HL-60/S4 treated with phorbol 12-myristate 13-acetate at 8.2 ng/mL for 4 days and 3 days (cell line): ENCODE results near the gene SLC48A1.

Experiments used
- in situ Hi-C: fragments of 300-500 bp; cut with MboI; formaldehyde crosslinking; loops from 2 replicates; pipeline ENCODE4 v1.15.0; 2022; ENCODE audit warnings: low sequenced_read_pairs

The SLC48A1 gene

GRCh38 chr12:47785887-47786661, 13.0 kb downstream of the SLC48A1 start:
- in situ Hi-C loops = loop anchor here (10.0 kb wide), 1 partner anchor 49 kb away; no protein-coding TSS in a partner anchor

DNA sequence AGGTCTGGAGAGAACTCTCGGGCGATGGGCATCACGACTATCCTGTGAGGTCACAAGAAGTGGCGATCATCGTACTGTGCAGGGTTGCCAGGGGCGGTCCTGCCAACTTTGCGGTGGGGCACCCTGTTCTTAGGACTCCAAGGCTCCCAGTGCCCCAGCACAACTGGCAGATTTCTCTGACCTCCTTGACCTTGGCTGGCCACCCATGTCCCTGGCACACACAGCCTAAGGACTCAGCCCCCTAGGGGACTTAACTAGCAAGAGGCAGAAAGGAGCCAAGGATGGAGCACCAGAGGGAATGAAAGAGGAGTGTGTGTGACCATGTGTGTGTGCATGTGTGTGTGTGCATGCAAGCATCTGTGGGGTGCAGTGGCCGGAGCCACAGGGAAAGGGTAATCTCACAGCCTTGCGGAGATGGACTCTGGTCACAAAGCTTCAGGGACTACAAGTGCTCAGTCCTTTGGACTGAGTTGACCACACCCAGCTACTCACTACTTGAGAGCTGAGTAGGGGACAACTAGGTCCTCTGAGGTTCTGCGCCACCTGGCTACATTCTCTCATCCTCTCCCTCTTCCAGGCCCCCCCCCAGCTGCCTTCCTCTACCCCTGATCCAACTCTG, 13.7 kb downstream of the SLC48A1 start:
- in situ Hi-C loops = loop anchor here (10.0 kb wide), 1 partner anchor 48 kb away; no protein-coding TSS in a partner anchor

DNA sequence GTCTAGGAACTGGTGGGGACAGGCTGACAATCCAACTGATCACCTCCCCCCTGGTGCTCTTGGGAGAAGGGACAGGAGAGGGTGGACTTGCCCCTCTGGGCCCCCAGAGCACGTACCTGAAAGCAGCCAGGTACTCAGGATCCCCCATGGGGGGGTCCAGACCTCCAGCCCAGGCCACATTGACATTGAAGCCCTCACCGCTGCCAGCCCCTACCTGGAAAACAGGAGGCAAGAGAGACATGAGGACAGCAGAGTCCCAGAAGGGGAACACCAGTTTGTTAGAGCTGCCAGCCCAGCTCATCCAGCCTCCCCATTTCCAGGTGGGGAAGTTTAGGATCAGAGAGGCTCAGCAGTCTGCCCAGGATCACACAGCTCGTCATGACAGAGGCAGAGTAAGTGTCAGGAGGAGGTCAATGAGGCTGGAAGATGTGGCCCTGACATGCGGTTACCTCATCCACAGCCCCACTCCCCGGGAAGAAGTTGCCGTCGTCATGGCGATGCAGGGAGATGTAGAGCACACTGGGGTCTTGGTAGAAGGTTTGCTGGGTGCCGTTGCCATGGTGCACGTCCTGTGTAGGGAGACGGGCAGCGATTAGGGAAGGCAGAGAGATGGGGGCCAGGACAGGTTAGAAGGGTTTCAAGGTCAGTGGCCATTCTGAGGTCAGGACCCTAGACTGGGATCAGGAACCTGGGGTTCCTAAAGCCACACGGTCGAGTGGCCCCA, 14.7 kb downstream of the SLC48A1 start:
- in situ Hi-C loops = loop anchor here (10.0 kb wide), 1 partner anchor 47 kb away; no protein-coding TSS in a partner anchor

DNA sequence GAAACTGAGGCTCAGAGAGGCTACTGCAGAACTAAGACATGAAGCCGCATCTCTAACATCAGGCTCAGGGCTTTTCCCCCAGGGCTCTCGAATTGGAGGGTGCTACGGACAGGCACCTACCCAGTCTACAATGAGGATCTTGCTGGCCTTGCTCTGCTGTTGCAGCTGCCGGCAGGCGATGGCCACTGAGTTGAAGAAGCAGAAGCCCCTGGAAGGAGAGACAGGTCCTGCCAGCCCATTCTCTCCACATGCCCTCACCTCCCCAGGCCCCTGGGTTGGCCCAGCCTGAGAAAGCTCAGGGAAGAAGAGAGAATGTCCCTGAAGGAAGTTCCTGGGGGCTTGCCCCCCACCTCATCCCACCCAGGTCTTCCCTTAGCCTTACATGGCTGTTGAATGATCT, 16.1 kb downstream of the SLC48A1 start:
- in situ Hi-C loops = loop anchor here (10.0 kb wide), 1 partner anchor 46 kb away; no protein-coding TSS in a partner anchor

- in situ Hi-C loops = loop anchor here (10.0 kb wide), 1 partner anchor 45 kb away; no protein-coding TSS in a partner anchor
Observed at GRCh38 chr12:47789712-47790489, 16.9 kb downstream of the SLC48A1 start.

DNA sequence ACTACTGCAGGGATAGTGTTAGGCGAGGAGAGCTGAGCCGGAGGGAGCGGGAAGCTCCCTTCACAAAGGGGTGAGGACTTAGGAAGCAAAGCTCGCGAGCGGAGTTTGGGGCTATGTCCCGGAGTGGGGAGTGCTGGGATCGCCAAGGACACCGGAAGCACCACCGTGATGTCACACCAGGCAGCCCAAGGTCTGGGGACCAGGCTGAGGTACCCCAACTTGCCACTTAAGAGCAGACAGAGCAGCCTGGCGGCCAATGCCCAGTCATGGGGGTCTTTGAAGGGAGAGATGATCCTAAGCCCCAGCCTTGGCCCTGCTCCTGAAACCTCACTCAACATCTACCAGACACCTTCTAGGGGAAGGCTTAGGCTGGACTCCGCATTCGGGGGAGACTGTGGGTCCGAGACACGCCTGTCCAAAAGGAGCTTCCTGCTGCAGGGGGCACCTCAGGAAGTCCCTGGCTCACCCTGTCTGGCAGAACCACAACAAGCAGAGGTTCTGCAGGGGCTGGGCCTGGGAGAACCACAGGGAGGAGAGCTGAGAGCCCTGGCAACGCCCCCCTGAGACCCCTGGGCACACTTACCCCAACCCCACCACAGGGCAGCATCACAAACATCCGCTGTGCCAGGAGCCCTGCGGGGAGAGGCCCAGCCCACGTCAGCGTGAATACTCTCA, 17.8 kb downstream of the SLC48A1 start:
- in situ Hi-C loops = no loop called here

DNA sequence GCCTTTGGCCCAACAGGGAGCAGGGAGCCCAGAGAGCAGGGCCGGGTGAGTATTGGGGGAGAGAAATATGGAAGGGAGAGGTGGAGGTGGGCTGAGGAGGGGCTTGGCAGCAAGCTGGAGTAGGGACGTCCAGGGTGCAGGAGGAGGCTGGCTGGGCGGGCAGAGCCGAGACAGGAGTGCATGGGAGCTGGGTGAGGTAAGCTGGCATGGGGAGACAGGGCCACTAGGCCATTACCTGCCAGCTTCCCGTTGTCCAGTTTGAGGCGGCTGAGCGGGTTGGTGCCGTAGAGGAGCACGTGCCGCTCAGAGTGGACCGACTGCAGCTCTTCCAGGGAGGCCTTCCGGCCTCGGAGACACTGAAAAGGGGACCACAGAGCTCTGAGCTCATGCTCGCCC, 18.3 kb downstream of the SLC48A1 start:
- in situ Hi-C loops = no loop called here

DNA sequence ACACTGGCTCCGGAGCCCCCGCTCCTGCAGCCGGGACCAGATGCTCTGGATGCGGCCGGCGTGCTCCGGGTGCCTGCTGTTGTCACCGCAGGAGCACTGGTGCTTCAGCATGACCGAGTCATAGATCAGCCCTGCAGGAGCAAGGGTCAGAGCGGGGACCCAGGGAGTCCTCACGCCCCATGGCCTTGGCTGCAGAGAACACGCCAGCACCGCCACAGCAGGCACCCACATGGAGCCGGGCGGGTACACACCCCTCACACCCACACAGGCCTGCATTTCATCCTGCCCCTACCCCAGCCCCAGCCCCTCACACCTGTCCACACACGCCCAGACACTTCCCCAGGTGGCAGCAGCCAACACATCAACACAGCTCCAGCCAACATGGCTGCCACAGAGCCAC, 18.8 kb downstream of the SLC48A1 start:
- in situ Hi-C loops = no loop called here

DNA sequence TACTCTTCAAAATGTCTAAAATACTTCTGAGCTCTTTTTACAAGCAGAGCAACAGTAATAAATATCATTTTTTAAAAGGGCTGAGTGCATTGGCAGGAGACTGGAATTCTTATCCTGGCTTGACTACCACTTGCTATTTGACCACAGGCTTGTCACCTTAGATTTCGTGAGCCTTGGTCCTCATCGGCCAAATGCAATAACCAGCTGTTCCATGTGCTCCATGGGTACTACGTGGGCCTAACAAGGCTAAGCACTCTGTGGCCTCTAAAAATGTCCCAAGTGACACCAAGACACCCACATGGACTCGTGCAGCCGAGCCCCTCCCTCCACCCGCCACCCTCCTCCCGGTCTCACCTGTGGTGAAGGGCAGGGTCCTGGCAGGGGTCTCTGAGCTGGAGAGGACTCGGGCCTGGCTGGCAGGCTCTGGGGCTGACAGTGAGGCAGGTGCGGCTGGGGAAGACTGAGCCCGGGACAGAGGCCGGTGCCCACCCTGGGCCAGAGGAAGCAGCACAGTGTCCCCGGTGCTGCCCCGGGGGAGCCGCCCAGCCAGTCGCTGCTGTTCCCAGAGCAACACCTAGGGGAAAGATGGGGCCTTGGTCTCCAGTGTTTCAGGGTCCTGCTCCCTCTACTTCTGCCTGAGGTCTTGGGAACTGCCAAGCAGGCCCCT, 20.1 kb downstream of the SLC48A1 start:
- in situ Hi-C loops = no loop called here

- in situ Hi-C loops = no loop called here
Observed at GRCh38 chr12:47794679-47795078, 21.6 kb downstream of the SLC48A1 start.

DNA sequence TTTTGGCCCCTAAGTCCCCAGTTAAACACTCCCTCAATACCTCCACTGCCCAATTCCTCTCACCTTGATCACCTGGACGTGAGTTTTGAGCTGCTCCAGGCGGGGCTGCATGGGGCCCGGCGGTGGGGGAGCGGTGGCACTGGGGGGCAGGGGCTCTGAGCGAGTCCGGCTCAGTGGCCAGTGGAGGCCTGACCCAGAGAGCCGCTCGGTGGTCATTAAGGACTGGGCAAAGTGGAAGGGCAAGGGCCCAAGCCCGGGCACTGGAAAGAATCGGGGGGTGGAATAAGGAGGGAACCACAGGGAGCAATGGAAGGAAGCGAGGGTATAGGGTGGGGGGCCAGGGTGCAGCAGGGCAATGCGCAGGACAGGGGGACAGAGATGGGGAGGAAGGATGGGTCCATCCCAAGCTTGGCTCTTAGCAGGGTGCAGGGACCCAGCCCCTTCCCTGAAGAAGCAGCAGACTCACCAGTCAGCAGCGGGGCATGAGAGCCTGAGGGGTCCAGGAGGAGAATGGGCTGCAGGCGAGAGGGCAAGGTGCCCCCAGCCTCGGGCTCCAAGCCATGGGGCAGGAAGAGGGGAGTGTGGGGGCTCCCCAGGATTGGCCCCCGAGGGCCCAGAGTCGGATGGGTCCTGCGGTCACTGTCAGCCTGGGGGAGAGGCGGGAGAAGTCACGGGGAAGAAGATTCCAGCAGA, 22.2 kb downstream of the SLC48A1 start:
- in situ Hi-C loops = no loop called here

DNA sequence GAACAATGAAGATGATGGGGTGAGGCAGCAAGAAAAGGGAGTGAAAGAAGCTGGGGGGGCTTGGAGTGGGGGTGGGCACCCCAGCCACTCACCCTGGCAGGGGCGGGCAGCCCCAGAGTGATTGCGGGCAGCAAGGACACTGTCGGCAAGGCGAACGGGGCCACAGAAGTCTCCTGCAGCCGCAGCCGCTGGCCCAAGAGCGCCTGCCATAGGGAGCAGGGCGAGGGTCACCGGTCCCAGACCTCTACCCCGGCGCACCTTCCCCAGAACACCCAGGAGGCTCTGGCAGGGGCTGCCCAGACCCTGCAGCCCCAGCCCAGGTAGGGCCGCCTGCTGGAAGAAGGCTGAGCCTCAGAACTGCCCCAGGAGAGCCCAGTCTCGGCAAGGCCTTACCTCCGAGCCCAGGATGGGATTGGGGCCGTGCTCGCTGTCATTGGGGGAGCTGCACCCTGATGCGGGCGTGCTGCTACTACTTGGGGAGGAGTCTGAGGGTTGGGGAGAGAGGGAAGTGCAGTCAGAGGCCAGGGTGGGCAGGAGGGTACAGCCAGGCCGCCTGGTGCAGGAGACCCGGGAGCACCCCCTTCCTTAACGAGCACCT, 22.9 kb downstream of the SLC48A1 start:
- in situ Hi-C loops = no loop called here

DNA sequence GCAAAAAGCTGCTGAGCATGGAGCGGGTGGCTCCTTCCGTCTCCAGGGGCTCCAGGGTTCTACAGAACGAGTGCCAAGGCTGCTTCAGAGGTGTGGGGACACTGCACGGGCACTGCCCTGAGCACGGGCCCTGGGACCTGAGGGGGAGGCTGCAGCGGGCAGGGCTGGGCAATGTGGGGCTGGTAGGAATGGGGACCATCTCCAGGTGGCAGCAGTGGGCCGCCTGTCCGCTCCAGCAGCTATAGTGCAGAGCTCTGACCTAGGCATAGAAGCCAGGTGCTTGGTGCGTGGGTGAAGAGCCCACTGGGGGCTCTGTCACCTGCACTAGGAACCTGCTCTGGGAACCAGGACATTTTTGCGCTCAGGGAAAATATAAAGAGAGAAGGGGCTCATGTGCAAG, 24.4 kb downstream of the SLC48A1 start:
- in situ Hi-C loops = no loop called here

DNA sequence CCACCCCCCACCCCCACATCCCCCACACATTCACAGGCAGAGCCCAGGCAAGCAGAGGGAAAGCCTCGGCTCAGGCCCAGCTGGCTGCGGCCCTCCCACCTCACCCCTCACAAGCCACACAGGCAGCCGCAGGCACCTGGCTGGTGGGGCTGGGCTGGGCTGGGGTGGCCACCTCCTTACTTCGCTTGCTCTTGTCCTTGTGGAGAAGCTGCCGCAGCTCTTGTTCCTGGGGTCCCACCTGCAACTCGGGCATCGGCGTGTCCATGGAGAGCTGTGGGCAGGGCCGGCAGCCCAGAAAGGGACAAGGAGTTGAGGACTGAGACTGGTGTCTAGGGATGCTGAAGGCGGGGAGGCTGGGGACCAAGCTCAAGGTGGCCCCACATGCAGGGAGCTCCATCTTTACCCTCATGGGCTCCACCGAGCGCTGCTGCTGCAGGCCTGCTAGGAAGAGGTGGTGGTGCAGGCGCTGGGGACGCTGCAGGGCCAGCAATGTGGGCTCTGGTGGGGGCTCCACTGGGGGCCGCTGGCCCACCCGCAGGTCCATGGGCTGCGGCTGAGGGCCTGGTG, 25.4 kb downstream of the SLC48A1 start:
- in situ Hi-C loops = no loop called here

DNA sequence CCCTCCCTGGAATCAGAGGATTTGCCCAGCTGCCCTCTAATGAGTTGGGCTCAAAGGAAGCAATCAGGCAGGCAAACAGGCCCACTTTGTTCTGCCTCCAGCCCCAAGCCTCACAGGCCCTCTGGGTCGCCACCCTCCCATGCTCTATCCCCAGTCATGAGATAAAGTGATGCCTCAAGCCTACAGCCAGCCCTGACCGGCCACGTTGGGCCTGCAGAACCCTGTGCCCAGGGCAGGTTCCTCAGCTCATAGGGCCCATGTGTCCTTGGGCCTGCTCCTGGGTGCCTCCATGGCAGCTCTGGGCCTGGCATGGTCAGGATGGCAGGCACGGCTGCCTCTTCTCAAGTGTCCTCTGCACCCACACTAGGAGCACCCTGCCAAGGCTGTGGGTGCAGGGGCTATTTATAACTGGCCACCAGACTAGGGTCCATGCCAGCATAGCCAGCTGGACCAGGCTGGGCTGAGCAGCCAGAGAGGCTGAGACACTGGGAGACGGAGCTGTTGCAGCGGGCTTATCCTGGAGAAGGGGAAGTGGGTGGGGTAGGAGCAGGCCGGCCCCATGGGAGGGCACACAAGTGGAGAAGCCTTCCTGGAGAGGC, 26.4 kb downstream of the SLC48A1 start:
- in situ Hi-C loops = no loop called here

DNA sequence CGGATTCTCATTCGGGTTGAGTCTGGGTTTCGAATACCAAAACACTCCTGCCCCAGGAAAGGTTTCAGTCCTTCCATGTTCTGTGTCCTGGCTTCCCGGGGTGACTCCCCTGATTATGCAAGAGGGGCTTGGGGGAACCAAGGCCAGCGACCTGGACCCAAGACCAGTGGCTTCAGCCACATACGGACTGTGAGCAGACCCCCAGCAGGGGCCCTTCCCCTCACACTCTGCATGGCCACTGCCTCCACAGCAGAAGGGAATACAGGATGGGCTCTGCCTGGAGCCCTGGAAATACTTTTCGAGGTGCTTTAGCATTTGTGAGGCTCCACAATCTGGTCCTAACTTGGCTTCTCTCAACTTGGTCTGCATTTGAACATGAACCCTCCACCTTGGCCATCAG, 27.5 kb downstream of the SLC48A1 start:
- in situ Hi-C loops = no loop called here

DNA sequence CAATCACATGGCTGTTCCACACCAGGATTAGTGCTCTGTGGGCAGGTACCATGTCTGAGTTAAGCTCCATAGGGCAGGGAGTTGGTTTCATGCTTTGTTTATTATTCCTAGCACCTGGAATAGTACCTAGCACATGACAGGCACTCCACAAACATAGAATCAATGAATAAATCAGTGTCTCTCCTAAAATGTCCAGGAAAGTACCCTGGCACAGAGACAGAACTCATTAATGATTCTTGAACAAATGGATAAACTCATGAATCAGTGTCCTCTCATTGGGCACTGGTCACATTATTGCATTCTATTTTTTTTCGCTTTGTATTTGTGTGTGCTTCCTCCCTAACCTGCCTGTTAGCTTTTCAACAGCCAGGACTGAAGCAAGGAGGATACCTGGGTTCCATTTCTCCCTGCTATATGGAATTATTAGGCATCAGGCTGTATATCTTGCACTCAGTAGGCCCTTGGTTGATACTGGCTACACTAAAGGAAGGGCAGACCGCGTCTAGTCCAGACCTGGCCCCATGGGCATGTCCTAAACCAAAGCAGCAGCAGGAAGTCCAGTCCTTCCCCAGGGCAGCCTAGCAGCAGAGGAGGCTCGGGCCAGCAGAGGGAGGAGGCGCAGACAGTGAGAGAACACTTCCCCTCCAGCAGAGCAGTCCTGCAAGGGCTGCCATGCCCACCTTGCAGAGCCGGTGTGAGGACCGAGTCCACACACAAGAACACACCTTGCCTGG, 28.3 kb downstream of the SLC48A1 start:
- in situ Hi-C loops = no loop called here

DNA sequence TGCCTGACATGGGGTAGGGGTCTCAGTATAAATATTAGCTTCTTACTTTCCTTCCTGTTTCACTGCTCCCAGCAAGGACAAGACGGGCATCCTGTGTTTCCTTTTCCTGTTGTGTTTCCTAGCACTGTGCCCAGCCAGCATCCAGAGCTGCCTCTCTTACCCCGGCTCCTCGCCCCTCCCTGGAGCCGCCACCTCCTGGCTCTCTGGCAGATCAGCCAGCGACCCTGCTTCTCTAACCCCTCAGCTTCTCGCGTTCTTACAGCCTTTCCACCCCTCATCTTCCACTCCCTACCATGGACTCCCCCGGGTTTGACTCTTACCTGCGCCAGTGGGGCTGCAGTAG, 28.8 kb downstream of the SLC48A1 start:
- in situ Hi-C loops = no loop called here
